GM12874 (cell line): ENCODE results near the gene PRSS33.

Source experiments
- CTCF ChIP-seq: IDR thresholded peaks from 2 replicates; pipeline ENCODE4 v1.5.1; 2011; ENCODE audit warnings: low read depth, mild to moderate bottlenecking, control low read depth, low read length, moderate library complexity; ENCODE audit not compliant: insufficient read depth

PRSS33 gene

GRCh38 chr16:2829501-2830354 lies 42.4 kb upstream of the PRSS33 start, which contains the start of gene ZG16B:
ZG16B (plus strand) TSS chr16:2830303; CDS start chr16:2830442, 139 bp downstream.
- TF ChIP-seq CTCF: no peak

- TF ChIP-seq CTCF: no peak
These were observed 41.6 kb upstream of the PRSS33 start for GRCh38 chr16:2828876-2829430.

GRCh38 chr16:2828521-2828840 lies 41.1 kb upstream of the PRSS33 start:
- TF ChIP-seq CTCF: no peak

- no peak for TF ChIP-seq CTCF
These were observed 40.6 kb upstream of the PRSS33 start for GRCh38 chr16:2827831-2828520.

- TF ChIP-seq CTCF: no peak
These were observed 40.0 kb upstream of the PRSS33 start for GRCh38 chr16:2827374-2827791.

- TF ChIP-seq CTCF: no peak
These were observed 39.4 kb upstream of the PRSS33 start for GRCh38 chr16:2826591-2827373.

- no peak for TF ChIP-seq CTCF
These were observed 38.5 kb upstream of the PRSS33 start for GRCh38 chr16:2825906-2826305.
